Osteocyte (in vitro differentiated cells): Measurements from ENCODE around the gene DDOST. TPM values are rescaled to one million over a fixed set of nuclear protein-coding genes. Genes with fewer than 3 reads are reported as not detected.
A peak's percentile ranks its signal among the peaks of the same experiment; 100 is the strongest.

ENCODE experiments used
- DNase-seq: peaks from one replicate; pipeline ENCODE4 v3.0.0; 2021; ENCODE audit warnings: mixed read lengths; ENCODE audit not compliant: unreplicated experiment; ENCODE audit errors: extremely low spot score
- H3K27ac Mint-ChIP-seq: one replicate; pipeline ENCODE4 v1.8.0; 2021; ENCODE audit warnings: mild to moderate bottlenecking, mixed read lengths; ENCODE audit not compliant: unreplicated experiment
- H3K27me3 Mint-ChIP-seq: one replicate; pipeline ENCODE4 v1.8.0; 2021; ENCODE audit warnings: mixed read lengths; ENCODE audit not compliant: unreplicated experiment
- H3K36me3 Mint-ChIP-seq: one replicate; pipeline ENCODE4 v1.8.0; 2021; ENCODE audit warnings: mixed read lengths; ENCODE audit not compliant: unreplicated experiment
- H3K4me1 Mint-ChIP-seq: one replicate; pipeline ENCODE4 v1.8.0; 2021; ENCODE audit warnings: mixed read lengths; ENCODE audit not compliant: unreplicated experiment
- H3K4me3 Mint-ChIP-seq: one replicate; pipeline ENCODE4 v1.8.0; 2021; ENCODE audit warnings: mild to moderate bottlenecking, moderate library complexity, mixed read lengths; ENCODE audit not compliant: unreplicated experiment
- H3K9me3 Mint-ChIP-seq: one replicate; pipeline ENCODE4 v1.8.0; 2021; ENCODE audit warnings: mixed read lengths; ENCODE audit not compliant: unreplicated experiment
- CTCF ChIP-seq: fragments of 200-600 bp; sonication (generic); IDR thresholded peaks from 2 replicates; pipeline ENCODE4 v1.5.0; 2021; ENCODE audit warnings: antibody characterized with exemption, mild to moderate bottlenecking, moderate library complexity
- total RNA-seq: library from RNA; stranded (reverse); gene quantifications from 2 replicates; pipeline ENCODE4 v1.2.1, GENCODE V29; 2021

DDOST gene
- total RNA-seq, 1 donor from 2014 or later = 267 TPM

GRCh38 chr1:20666146-20666545, 5.0 kb upstream of the DDOST start:
- Mint-ChIP-seq H3K27ac (no peak overlapping the region), H3K36me3 (no peaks in the 10 kb centered on the region), H3K4me1 (peaks cover 11% of the 10 kb centered on the region), H3K27me3 (no peaks in the 10 kb centered on the region), H3K4me3 (no peak overlapping the region), H3K9me3 (no peaks in the 10 kb centered on the region)
- DNase-seq = no peak
- TF ChIP-seq CTCF = no peak

GRCh38 chr1:20665726-20666125, 4.6 kb upstream of the DDOST start:
- TF ChIP-seq CTCF = no peak

GRCh38 chr1:20663969-20664715, 3.0 kb upstream of the DDOST start:
- peaks cover 28% of the 10 kb centered on the region for H3K4me1 Mint-ChIP-seq
- peaks cover 3% of the 10 kb centered on the region for H3K36me3 Mint-ChIP-seq
- no peaks in the 10 kb centered on the region for H3K9me3 Mint-ChIP-seq
- H3K4me3 Mint-ChIP-seq = no peak overlapping the region
- TF ChIP-seq CTCF = no peak
- no peaks in the 10 kb centered on the region for H3K27me3 Mint-ChIP-seq
- H3K27ac Mint-ChIP-seq = no peak overlapping the region
- DNase-seq = no peak

More at GRCh38 chr1:20665726-20666125, 4.6 kb upstream of the DDOST start:
- Mint-ChIP-seq H3K27me3 (no peaks in the 10 kb centered on the region), H3K27ac (no peak overlapping the region), H3K4me3 (no peak overlapping the region), H3K9me3 (no peaks in the 10 kb centered on the region), H3K4me1 (peaks cover 13% of the 10 kb centered on the region), H3K36me3 (no peaks in the 10 kb centered on the region)
- no peak for DNase-seq

- Mint-ChIP-seq H3K4me1 (peaks cover 29% of the 10 kb centered on the region), H3K9me3 (no peaks in the 10 kb centered on the region), H3K36me3 (peaks cover 5% of the 10 kb centered on the region), H3K4me3 (peak overlapping the region; percentile 99), H3K27me3 (no peaks in the 10 kb centered on the region), H3K27ac (no peak overlapping the region)
- TF ChIP-seq CTCF = no peak
- no peak for DNase-seq
These were observed 2.2 kb upstream of the DDOST start for GRCh38 chr1:20663365-20663764.

- no peak for DNase-seq
- peaks cover 29% of the 10 kb centered on the region for H3K4me1 Mint-ChIP-seq
- H3K9me3 Mint-ChIP-seq = no peaks in the 10 kb centered on the region
- H3K27me3 Mint-ChIP-seq = no peaks in the 10 kb centered on the region
- H3K4me3 Mint-ChIP-seq = peak overlapping the region; percentile 99
- H3K27ac Mint-ChIP-seq = peak overlapping the region; percentile 91
- TF ChIP-seq CTCF = no peak
- H3K36me3 Mint-ChIP-seq = peaks cover 11% of the 10 kb centered on the region
These were observed 924 bp upstream of the DDOST start for GRCh38 chr1:20662110-20662475.
